GM18868 (cell line): ENCODE results near the gene DNAJB6.

Experiments used
- ATAC-seq: cut with Tn5 transposase; IDR thresholded peaks from one replicate; pipeline ENCODE4 v1.9.1; 2021; ENCODE audit warnings: mild to moderate bottlenecking, moderate library complexity; ENCODE audit not compliant: unreplicated experiment

The DNAJB6 gene

GRCh38 chr7:157425137-157425731, 88.4 kb downstream of the DNAJB6 start:
- ATAC-seq: no peak

- no peak for ATAC-seq
Measured at GRCh38 chr7:157425761-157426160, 89.0 kb downstream of the DNAJB6 start.

DNA sequence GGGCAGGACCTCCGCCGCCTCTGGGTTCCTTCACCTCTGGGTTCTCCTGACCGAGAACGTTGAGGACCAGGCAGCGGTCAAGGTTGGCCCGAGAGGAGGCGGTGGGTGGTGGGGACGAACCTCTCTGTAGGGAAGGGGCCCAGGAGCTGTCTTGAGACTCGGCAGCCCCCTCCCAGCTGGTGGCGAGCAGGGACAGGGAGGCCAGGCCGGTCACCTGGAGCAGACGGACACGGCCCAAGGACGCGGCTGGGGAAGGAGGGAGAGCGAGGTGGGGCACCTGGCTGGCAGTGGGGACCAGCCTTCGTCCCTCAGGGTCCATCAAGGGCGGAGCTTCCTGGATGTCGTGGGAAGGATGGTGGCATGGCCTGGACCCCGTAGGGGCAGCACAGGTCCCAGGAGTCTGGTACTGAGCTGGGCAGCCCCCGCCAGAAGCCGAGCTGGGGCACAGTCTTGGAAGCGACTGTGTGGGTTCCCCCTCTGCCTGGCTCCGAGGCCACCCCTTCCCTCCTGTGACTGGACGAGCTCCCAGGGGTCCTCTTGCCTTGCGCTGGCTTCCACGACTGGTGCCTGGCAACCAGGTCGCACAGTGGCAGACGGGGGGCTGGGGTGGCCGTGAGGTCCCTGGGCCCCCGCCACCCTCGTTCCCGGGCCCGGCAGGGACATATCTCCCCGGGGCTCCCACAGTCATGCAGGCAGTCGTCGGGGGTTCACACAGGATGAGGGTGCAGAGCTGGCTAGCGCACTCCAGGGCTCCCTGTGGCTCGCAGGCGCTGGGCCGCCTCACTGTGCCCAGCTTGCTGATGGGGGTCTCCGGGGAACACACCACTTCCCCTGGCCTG, 89.9 kb downstream of the DNAJB6 start:
- ATAC-seq: no peak

DNA sequence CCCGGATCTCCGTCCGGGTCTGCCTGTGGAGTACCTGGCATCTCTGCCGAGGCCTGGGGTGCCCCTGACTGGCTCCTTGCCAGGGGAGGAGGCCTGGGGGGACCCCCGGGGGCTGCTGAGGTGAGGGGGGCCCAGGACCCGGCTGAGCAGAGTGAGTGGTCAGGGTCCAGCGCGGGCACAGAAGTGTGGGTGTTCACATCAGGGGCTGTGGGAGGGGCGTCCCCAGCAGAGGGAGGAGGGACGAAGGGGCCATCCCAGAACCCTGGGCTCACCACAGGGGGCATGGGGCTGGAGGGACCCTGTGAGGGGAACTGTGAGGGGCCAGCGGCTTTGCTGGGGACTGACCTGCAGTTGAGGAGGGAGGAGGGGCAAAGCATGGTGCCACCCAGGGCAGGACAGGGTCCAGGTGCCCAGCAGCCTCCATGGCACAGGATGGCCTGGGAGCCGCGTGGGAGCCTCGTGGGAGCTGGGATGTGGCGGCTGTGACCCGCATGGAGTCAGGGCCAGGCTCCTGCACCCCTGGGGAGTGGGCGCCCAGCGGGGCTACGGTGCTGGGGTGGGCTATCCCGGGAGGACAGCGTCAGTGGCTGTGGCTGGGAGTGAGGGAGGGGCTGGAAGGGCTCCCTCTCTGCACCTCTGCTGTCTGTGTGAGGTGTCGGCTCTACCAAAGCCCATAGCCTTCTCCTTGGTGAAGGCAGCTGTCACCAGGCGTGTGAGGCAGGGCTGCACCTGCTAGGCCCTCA, 91.2 kb downstream of the DNAJB6 start:
- ATAC-seq: no peak

DNA sequence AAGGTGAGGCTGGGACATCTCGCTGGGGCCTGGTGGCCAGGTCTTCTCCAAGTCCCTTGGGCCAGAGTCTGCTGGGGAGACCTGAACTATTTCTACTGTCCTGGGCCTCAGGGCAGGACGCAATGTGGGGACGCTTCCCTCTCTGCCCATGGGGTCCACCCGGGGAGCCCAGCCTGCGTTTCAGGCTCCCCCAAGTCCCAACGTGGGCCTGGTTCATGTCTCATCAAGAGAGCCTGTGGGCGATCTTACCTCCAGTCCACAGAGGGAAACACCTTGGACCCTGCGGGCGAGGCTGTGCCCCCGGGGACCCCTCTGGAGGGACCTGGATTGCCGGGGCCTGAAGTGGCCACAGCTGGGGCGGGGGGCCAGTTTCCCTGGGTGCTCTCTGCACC, 91.7 kb downstream of the DNAJB6 start:
- no peak for ATAC-seq

DNA sequence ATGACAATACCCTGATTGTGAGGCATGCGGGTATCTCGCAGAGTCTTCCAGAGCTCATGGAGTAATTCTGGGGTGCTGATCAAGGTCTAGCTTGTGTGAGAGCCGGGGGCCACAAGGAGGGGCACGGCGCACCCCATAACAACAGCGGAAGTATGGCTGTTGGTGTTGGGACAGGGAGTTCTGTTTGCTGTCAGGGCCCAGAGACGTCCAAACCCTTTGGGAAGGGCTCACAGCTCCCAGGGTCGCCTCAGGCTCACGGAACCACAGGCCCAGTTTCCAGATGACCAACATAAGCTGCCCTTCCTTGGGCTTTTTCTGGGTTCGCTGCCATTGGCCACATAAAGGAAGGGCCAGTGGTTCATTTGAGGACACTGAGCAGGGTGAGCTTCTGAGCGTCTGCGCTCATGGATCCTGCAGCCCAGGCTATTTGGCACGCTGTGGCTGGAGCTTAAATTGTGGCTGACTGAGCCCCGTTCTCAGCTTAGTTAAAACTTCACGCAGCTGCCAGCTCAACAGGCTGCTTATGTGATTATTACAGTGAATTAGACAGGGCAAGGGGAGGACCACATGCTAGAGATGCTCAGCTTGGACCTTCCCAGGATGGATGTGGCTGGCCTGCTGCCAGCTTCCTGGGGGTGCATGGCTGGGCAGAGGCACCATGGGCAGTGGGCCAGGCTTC, 92.3 kb downstream of the DNAJB6 start:
- ATAC-seq: no peak

- no peak for ATAC-seq
Measured at GRCh38 chr7:157429680-157430224, 92.9 kb downstream of the DNAJB6 start.

- no peak for ATAC-seq
Measured at GRCh38 chr7:157430721-157431120, 93.9 kb downstream of the DNAJB6 start.

- no peak for ATAC-seq
Measured at GRCh38 chr7:157431173-157431950, 94.6 kb downstream of the DNAJB6 start.

- no peak for ATAC-seq
Measured at GRCh38 chr7:157431951-157432540, 95.2 kb downstream of the DNAJB6 start.

DNA sequence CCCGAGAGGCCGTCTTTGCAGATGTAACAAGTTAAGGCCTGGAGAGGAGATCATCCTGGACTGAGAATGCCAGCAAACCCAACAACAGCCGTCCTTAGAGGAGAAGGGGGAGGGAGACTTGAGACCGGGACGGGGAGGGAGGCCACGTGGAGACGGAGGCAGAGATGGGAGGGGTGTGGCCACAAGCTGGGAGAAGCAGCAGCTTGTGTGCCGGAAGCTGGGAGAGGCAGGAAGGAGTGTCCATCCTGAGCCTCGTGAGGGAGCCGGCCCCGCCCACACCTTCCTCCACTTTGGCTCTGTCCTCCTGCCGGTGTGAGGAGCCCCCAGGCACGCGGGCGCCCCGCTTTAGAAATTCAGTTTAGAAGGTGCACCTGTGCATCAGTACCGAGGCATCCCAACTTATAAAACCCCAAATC, 95.7 kb downstream of the DNAJB6 start:
- peak; percentile 24 for ATAC-seq

- ATAC-seq: peak; percentile 66
Measured at GRCh38 chr7:157432957-157433576, 96.3 kb downstream of the DNAJB6 start.

- no peak for ATAC-seq
Measured at GRCh38 chr7:157433628-157434027, 96.8 kb downstream of the DNAJB6 start.

DNA sequence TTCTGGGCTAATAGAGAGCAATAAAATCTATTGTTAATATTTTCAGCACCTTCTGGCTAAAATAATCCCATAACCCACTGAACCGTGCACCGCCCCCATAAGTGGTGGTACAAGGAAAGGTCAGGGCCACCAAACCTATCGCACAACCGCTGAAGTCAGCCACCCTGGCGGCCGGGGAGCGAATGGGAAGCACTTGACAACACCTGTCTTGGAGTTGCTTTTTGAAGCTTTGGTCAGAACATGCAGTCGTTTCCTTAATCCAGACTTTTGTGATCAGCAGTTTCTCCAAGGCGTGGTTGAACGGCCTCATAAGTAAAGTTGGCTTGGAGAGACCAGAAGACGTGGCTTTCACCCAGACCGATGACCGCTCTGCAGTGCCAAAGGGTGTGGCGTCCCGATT, 97.4 kb downstream of the DNAJB6 start:
- ATAC-seq: no peak

- ATAC-seq: no peak
Measured at GRCh38 chr7:157434701-157435100, 97.9 kb downstream of the DNAJB6 start.

DNA sequence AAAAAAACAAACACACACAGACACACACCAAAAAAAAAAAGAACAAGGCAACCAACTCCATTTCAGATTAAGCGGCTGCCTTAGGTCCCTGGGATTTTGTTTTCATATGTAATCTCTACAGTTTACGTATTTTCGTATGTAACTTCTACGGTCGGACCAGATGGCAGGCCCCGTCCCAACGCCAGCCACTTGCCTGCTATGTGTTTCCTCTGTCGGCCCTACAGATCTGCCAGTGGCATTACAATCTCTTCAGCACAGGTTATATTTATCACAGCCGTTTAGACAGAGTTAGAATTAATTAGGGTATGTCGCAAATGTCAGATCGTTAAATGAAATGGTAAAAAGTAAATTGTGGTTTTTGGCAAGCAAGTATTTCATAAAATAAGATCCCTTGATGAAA, 99.3 kb downstream of the DNAJB6 start:
- ATAC-seq: no peak

DNA sequence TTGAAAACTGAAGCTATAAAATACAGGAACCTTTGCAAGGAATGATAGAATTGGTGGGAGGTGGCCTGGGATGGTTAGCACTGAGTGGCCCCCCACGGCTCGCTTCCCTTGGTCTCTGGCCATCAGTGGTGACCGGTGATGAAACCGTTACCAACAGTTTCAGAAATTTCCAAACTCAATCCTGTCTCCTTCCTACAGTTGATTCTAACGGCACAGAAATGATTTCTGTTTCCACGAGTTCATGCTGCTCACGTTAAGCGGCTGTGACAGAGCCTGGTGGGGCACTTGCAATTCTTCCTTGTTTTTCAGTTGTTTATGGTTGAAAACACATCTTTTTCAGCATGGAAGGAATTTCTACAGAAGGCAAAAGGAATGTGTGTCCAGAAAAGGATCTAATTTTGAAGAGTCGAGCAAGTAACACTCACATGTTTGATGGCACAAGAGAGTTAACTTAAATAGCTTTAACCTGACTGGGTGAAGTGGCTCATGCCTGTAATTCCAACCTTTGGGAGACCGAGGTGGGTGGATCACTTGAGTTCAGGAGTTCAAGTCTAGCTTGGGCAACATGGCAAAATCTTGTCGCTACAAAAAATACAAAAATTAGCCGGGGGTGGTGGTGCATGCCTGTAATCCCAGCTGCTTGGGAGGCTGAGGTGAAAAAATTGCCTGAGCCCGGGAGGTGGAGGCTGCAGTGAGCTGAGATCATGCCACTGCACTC, 100.1 kb downstream of the DNAJB6 start:
- ATAC-seq: no peak

DNA sequence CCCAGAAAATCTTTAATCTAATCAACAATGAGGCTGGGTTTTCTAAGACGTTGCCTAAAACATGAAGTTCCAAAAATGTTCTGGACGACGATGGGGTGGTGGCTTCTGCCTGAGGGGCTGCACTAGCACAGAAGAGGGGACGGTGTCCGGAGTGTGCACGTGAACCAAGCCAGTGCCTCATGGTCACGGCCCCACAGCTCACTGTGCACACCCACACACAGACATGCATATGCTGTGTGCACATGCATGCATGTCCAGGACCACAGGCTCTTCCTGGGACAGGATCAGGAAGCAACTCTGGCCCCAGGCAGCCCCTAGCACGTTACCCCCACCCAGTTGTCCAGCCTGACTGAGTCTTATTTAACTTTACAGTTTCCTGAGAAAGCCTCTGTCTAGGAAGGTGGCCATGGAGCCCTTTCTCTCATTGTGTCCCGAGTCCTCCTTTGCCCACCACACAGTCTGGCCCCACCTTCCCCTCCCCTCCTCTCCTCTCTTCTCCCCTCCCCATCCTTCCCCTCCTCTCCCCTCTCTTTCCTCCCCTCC, 100.8 kb downstream of the DNAJB6 start:
- ATAC-seq: no peak
